ENCODE data around the gene MAP3K14.

The MAP3K14 gene

GRCh38 chr17:45338996-45339535 lies 22.2 kb upstream of the MAP3K14 start:
- no peak for DNase-seq (ENCODE audit: low read depth)

- no peak for DNase-seq (ENCODE audit: low read depth)
These were observed 21.4 kb upstream of the MAP3K14 start for GRCh38 chr17:45338023-45338781.

- DNase-seq (ENCODE audit: low read depth), result no peak
These were observed 19.8 kb upstream of the MAP3K14 start for GRCh38 chr17:45336390-45337182.

GRCh38 chr17:45335721-45336120 lies 18.9 kb upstream of the MAP3K14 start:
- DNase-seq (ENCODE audit: low read depth), result no peak

- no peak for DNase-seq (ENCODE audit: low read depth)
These were observed 18.2 kb upstream of the MAP3K14 start for GRCh38 chr17:45334701-45335677.

- DNase-seq (ENCODE audit: low read depth), result no peak
These were observed 17.4 kb upstream of the MAP3K14 start for GRCh38 chr17:45334231-45334630.

- no peak for DNase-seq (ENCODE audit: low read depth)
These were observed 16.9 kb upstream of the MAP3K14 start for GRCh38 chr17:45333702-45334092.

- DNase-seq (ENCODE audit: low read depth), result no peak
These were observed 16.3 kb upstream of the MAP3K14 start for GRCh38 chr17:45332989-45333701.

- no peak for DNase-seq (ENCODE audit: low read depth)
These were observed 15.7 kb upstream of the MAP3K14 start for GRCh38 chr17:45332505-45332904.

- DNase-seq (ENCODE audit: low read depth), result no peak
These were observed 9.8 kb upstream of the MAP3K14 start for GRCh38 chr17:45326626-45327025.

- no peak for DNase-seq (ENCODE audit: low read depth)
These were observed 9.0 kb upstream of the MAP3K14 start for GRCh38 chr17:45325810-45326209.

- DNase-seq (ENCODE audit: low read depth), result no peak
These were observed 7.5 kb upstream of the MAP3K14 start for GRCh38 chr17:45324336-45324735.

GRCh38 chr17:45322168-45322567 lies 5.3 kb upstream of the MAP3K14 start:
- DNase-seq (ENCODE audit: low read depth), result no peak

- peak; percentile 97 for DNase-seq (ENCODE audit: low read depth)
These were observed 4.2 kb upstream of the MAP3K14 start for GRCh38 chr17:45320931-45321461.

- peak; percentile 64 for DNase-seq (ENCODE audit: low read depth)
These were observed 3.6 kb upstream of the MAP3K14 start for GRCh38 chr17:45320349-45320930.

GRCh38 chr17:45319239-45319703 lies 2.5 kb upstream of the MAP3K14 start:
- DNase-seq (ENCODE audit: low read depth), result no peak

- DNase-seq (ENCODE audit: low read depth), result no peak
These were observed 1.9 kb upstream of the MAP3K14 start for GRCh38 chr17:45318561-45319230.

GRCh38 chr17:45317111-45317928 lies 500 bp upstream of the MAP3K14 start:
- DNase-seq (ENCODE audit: low read depth), result peak; percentile 100

Data from HS-27A (cell line).